K562 (cell line): Measurements from ENCODE around the gene URM1. TPM values are rescaled to one million over a fixed set of nuclear protein-coding genes. Genes with fewer than 3 reads are reported as not detected.

ENCODE experiments used
- ATAC-seq: fragments of 200-7000 bp; cut with Tn5 transposase; 3 replicates; pipeline ENCODE4 v1.9.1; 2020; ENCODE audit warnings: moderate library complexity
- BruUV-seq: library from RNA; stranded (reverse); fragments of 400-500 nt; replicated peaks from 2 replicates; lab custom pipeline; 2021; lab: Mats Ljungman, UMichigan
- CTCF ChIA-PET: fragments of 300-600 bp; formaldehyde crosslinking; extraction: SDS; loops from one replicate; lab custom pipeline; 2021; ENCODE audit warnings: low intra/inter-chr PET ratio; lab: Yijun Ruan, JAX
- POLR2A ChIA-PET: fragments of 300-600, 350-650 bp; sonication (Branson Sonifier 250); formaldehyde crosslinking; extraction: SDS; loops from one replicate; lab custom pipeline; 2021; ENCODE audit warnings: antibody characterized with exemption, inconsistent platforms; lab: Yijun Ruan, JAX
- DNase-seq, 4 experiments: peaks; one replicate each; pipeline versions ENCODE4 v3.0.0 to v3.0.0-alpha.2; 2011 to 2018; ENCODE audit warnings: low spot score in 3 of 4, mixed read lengths in 3 of 4; ENCODE audit errors: extremely low read depth in 1 of 4
- FAIRE-seq: peaks from 2 replicates; lab custom pipeline; 2011; peaks lifted over from hg19 to GRCh38; lab: Jason Lieb, UNC
- H2AFZ ChIP-seq: 2 replicates; pipeline ENCODE4 v1.6.0; 2011; ENCODE audit warnings: low read depth, low read length, control low read depth, inconsistent platforms
- H3K27ac ChIP-seq: fragments of 200-600 bp; 3 replicates; pipeline ENCODE4 v1.8.0; 2011; ENCODE audit warnings: low read depth, mild to moderate bottlenecking, control low read depth, inconsistent platforms, low read length, moderate library complexity, mixed read lengths; ENCODE audit errors: extremely low read depth
- H3K27me3 ChIP-seq, 2 experiments: fragments of 300-600 bp in 1 of 2; 2 replicates in 1 of 2; 3 replicates in 1 of 2; pipeline versions ENCODE4 v1.6.0 to v1.8.0; 2011; ENCODE audit warnings: inconsistent platforms in 2 of 2, low read length in 2 of 2, mild to moderate bottlenecking in 1 of 2, mixed read lengths in 1 of 2, moderate library complexity in 1 of 2; ENCODE audit not compliant: control insufficient read depth in 2 of 2, insufficient read depth in 2 of 2
- H3K36me3 ChIP-seq: fragments of 300-600 bp; 3 replicates; pipeline ENCODE4 v1.8.0; 2011; ENCODE audit warnings: mild to moderate bottlenecking, low read length, inconsistent platforms; ENCODE audit not compliant: control insufficient read depth, insufficient read depth
- H3K4me1 ChIP-seq, 2 experiments: fragments of 200-600 bp in 1 of 2; replicated peaks in 1 of 2; 2 replicates in 1 of 2; 3 replicates in 1 of 2; pipeline versions ENCODE4 v1.5.1 to v1.8.0; 2011; ENCODE audit warnings: inconsistent platforms in 2 of 2, low read length in 2 of 2, mild to moderate bottlenecking in 1 of 2, mixed read lengths in 1 of 2, moderate library complexity in 1 of 2; ENCODE audit not compliant: control insufficient read depth in 2 of 2, insufficient read depth in 2 of 2
- H3K4me2 ChIP-seq: 2 replicates; pipeline ENCODE4 v1.6.1; 2011; ENCODE audit warnings: low read length, control low read depth, inconsistent platforms, mixed read lengths; ENCODE audit not compliant: insufficient read depth
- H3K4me3 ChIP-seq: fragments of 200-600 bp; sonication (generic), shearing (Covaris generic); 2 replicates; pipeline ENCODE4 v1.5.1; 2016; ENCODE audit warnings: control low read depth, inconsistent platforms
- H3K79me2 ChIP-seq: fragments of 200-600 bp; 3 replicates; pipeline ENCODE4 v1.8.0; 2011; ENCODE audit warnings: low read length, inconsistent platforms; ENCODE audit not compliant: control insufficient read depth, insufficient read depth
- H3K9ac ChIP-seq, 2 experiments: 2 replicates each; pipeline versions ENCODE4 v1.6.0 to v1.6.1; 2011; ENCODE audit warnings: low read depth in 2 of 2, low read length in 2 of 2, control low read depth in 1 of 2, inconsistent platforms in 1 of 2, mild to moderate bottlenecking in 1 of 2, mixed read lengths in 1 of 2; ENCODE audit not compliant: insufficient read depth in 1 of 2
- H3K9me1 ChIP-seq: one replicate; pipeline ENCODE4 v1.6.0; 2011; ENCODE audit warnings: inconsistent platforms, mild to moderate bottlenecking, low read length, moderate library complexity; ENCODE audit not compliant: control insufficient read depth, insufficient read depth
- H3K9me3 ChIP-seq: replicated peaks from 2 replicates; pipeline ENCODE4 v1.5.1; 2011; ENCODE audit warnings: low read depth, low read length, inconsistent platforms; ENCODE audit not compliant: control insufficient read depth, insufficient read depth
- H4K20me1 ChIP-seq: replicated peaks from 2 replicates; pipeline ENCODE4 v1.6.1; 2011; ENCODE audit warnings: low read length, inconsistent platforms, mixed read lengths; ENCODE audit not compliant: control insufficient read depth, insufficient read depth
- FOSL1 ChIP-seq: fragments of 200-800 bp; sonication (Bioruptor generic); conservative IDR thresholded peaks from 2 replicates; pipeline ENCODE4 v1.6.1; 2016; ENCODE audit warnings: missing genetic modification characterization, missing compliant biosample characterization
- FOXJ2 ChIP-seq: fragments of 200-800 bp; sonication (Bioruptor generic); IDR thresholded peaks from 2 replicates; pipeline ENCODE4 v1.6.1; 2016; ENCODE audit warnings: missing genetic modification characterization, missing compliant biosample characterization
- GTF2E2 ChIP-seq: fragments of 200-800 bp; sonication (Bioruptor generic); IDR thresholded peaks from 2 replicates; pipeline ENCODE4 v1.6.1; 2016; ENCODE audit warnings: missing genetic modification characterization, missing compliant biosample characterization
- HDAC1 ChIP-seq, 2 experiments: fragments of 450-650 bp; IDR thresholded peaks; 2 replicates each; pipeline ENCODE4 v1.6.1; 2016 to 2017; ENCODE audit warnings: inconsistent platforms in 1 of 2, mild to moderate bottlenecking in 1 of 2, moderate library complexity in 1 of 2
- HDAC2 ChIP-seq: fragments of 450-650 bp; IDR thresholded peaks from 2 replicates; pipeline ENCODE4 v1.6.1; 2016; ENCODE audit warnings: mild to moderate bottlenecking
- IRF2 ChIP-seq: sonication (generic); formaldehyde crosslinking; IDR thresholded peaks from 2 replicates; pipeline ENCODE4 v1.8.1; 2022; ENCODE audit warnings: mild to moderate bottlenecking, missing genetic modification reagents
- NFXL1 ChIP-seq: fragments of 450-650 bp; formaldehyde crosslinking; IDR thresholded peaks from 2 replicates; pipeline ENCODE4 v1.4.0; 2021; ENCODE audit warnings: mild to moderate bottlenecking
- NKRF ChIP-seq: fragments of 450-650 bp; IDR thresholded peaks from 2 replicates; pipeline ENCODE4 v1.6.1; 2016; ENCODE audit warnings: borderline replicate concordance
- NR1H2 ChIP-seq: sonication (generic); formaldehyde crosslinking; IDR thresholded peaks from 2 replicates; pipeline ENCODE4 v1.4.0; 2020; ENCODE audit warnings: mild to moderate bottlenecking, missing genetic modification reagents
- PHF20 ChIP-seq: fragments of 450-650 bp; IDR thresholded peaks from 2 replicates; pipeline ENCODE4 v1.6.1; 2018; ENCODE audit not compliant: partially characterized antibody
- PREB ChIP-seq: sonication (generic); formaldehyde crosslinking; IDR thresholded peaks from 2 replicates; pipeline ENCODE4 v1.8.1; 2023; ENCODE audit warnings: mild to moderate bottlenecking, missing genetic modification reagents
- RBBP5 ChIP-seq: fragments of 200-600 bp; sonication (generic); IDR thresholded peaks from 2 replicates; pipeline ENCODE4 v1.6.1; 2012; ENCODE audit warnings: borderline replicate concordance, mild to moderate bottlenecking, low read length, control low read depth, inconsistent platforms; ENCODE audit not compliant: insufficient read depth, poor library complexity, severe bottlenecking
- SAP30 ChIP-seq: fragments of 200-600 bp; sonication (generic); IDR thresholded peaks from 2 replicates; pipeline ENCODE4 v1.6.1; 2012; ENCODE audit warnings: borderline replicate concordance, low read depth, mild to moderate bottlenecking, moderate library complexity, low read length, control low read depth, inconsistent platforms; ENCODE audit not compliant: insufficient read depth, poor library complexity, severe bottlenecking
- SIN3A ChIP-seq, 2 experiments: fragments of 150-350 bp in 1 of 2; IDR thresholded peaks; 2 replicates each; pipeline ENCODE4 v1.6.1; 2011 to 2016; ENCODE audit warnings: borderline replicate concordance in 2 of 2, low read depth in 2 of 2, low read length in 2 of 2, mild to moderate bottlenecking in 2 of 2, moderate library complexity in 2 of 2; ENCODE audit not compliant: control insufficient read depth in 1 of 2
- TOE1 ChIP-seq, 2 experiments: fragments of 450-650 bp in 1 of 2; sonication (generic) in 1 of 2; formaldehyde crosslinking in 1 of 2; IDR thresholded peaks; 2 replicates each; pipeline versions ENCODE4 v1.7.1 to v1.8.0; 2016 to 2022; ENCODE audit warnings: borderline replicate concordance in 2 of 2, mild to moderate bottlenecking in 2 of 2, antibody characterized with exemption in 1 of 2, inconsistent platforms in 1 of 2, low read depth in 1 of 2, missing genetic modification reagents in 1 of 2, moderate library complexity in 1 of 2
- ZFPM2 ChIP-seq: fragments of 250-450 bp; sonication (Bioruptor Pico); IDR thresholded peaks from 2 replicates; pipeline ENCODE4 v1.5.1; 2022; ENCODE audit warnings: mild to moderate bottlenecking
- ZNF274 ChIP-seq: IDR thresholded peaks from 2 replicates; pipeline ENCODE4 v1.6.1; 2011; ENCODE audit warnings: low read depth, mild to moderate bottlenecking, low read length, moderate library complexity, borderline replicate concordance
- ZNF354B ChIP-seq: fragments of 250-450 bp; sonication (Bioruptor Pico); IDR thresholded peaks from 2 replicates; pipeline ENCODE4 v1.4.0; 2020
- WGBS: fragments of 100-300 bp; shearing (Covaris generic); methylation state at CpG from one replicate; pipeline ENCODE4 v1.1.6; 2016; ENCODE audit warnings: low coverage, mixed read lengths; ENCODE audit not compliant: insufficient coverage; ENCODE audit errors: missing lambda C conversion rate; 5-methylcytosine and 5-hydroxymethylcytosine counted together
- in situ Hi-C: fragments of 300-500 bp; cut with MboI; formaldehyde crosslinking; loops from 4 replicates; pipeline ENCODE4 v1.15.0; 2018; ENCODE audit warnings: inconsistent platforms, mixed read lengths
- intact Hi-C: fragments of 100-400 bp; cut with micrococcal nuclease; formaldehyde crosslinking; loops from 2 replicates; pipeline ENCODE4 v1.14.2; 2022
- polyA plus RNA-seq, 8 experiments: library from polyadenylated mRNA; depleted of rRNA in 4 of 8; stranded (reverse) in 5 of 8; unstranded in 3 of 8; fragments of >200 nt; fragmentation: Nextera tagmentation in 2 of 8; fragmentation: Illumina TruSeq in 1 of 8; extraction: Ambion mirVana in 2 of 8; extraction: Trizol in 1 of 8; gene quantifications; 2 replicates each; pipeline versions ENCODE4 v1.2.1 to v1.2.3, GENCODE V29; 2011 to 2014; ENCODE audit warnings: inconsistent platforms in 1 of 8, missing spikeins in 1 of 8
- total RNA-seq, 7 experiments: library from RNA; depleted of rRNA in 6 of 7; stranded (reverse); fragments of >200 nt in 6 of 7; fragmentation: Illumina TruSeq in 2 of 7; extraction: Trizol in 2 of 7; gene quantifications; 2 replicates each; pipeline versions ENCODE4 v1.2.1 to v1.2.3, GENCODE V29; 2011 to 2021; ENCODE audit warnings: low replicate concordance in 1 of 7

The URM1 gene
- total and polyA plus RNA-seq, 9 of the 15 experiments (the other 6 are each of a cell fraction or from before 2014, with no cell fraction given): 10.1 to 88.9 (median 53.3) TPM

DNA sequence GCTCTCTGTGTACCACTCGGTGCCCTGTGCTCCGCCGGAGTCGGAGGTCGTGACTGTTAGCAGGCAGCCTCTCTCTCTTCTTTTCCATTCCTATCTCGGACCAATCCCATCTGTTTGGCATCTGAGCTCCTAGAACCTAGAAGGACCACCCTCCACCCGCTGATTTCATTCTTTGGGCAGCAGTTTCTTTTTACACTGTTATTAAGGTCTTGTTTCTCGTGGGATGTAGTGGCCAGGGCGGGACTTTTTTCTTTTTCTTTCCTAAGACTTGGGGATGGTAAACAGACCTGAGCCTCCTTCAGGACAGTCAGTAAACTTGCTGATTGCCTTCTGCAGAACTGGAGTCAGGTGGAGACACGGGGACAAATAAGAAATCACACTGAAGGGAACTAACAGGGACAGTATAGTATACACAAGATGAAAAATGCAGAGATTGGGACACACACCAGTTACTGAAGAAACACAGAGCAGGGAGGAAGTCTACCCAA, 500 bp downstream of the URM1 start:
- ATAC-seq: no peak
- peak overlapping the region; percentile 83 to 96 for H3K9ac ChIP-seq
- 0% methylated on average over 10 of the region's 10 CpGs for WGBS
- H3K27ac ChIP-seq: peak overlapping the region; percentile 75
- peaks cover 53% of the 10 kb centered on the region for H3K79me2 ChIP-seq
- H3K4me2 ChIP-seq: peak overlapping the region; percentile 96
- CTCF ChIA-PET: no interaction called here
- intact Hi-C loops: no loop called here
- POLR2A ChIA-PET: interaction anchor here (0.6 to 2.2 kb wide), 8 partner anchors 10 to 559 kb away, joined by 3 to 11 read pairs (median 4); no protein-coding TSS in a partner anchor
- peak overlapping the region; percentile 76 for H2AFZ ChIP-seq
- no peaks in the 10 kb centered on the region for H4K20me1 ChIP-seq
- H3K9me1 ChIP-seq: no peaks in the 10 kb centered on the region
- no peak for DNase-seq
- H3K27me3 ChIP-seq: no peaks in the 10 kb centered on the region
- in situ Hi-C loops: loop anchor here (25.0 kb wide), 1 partner anchor 609 kb away; no protein-coding TSS in a partner anchor
- H3K4me1 ChIP-seq: peaks cover 13 to 14% of the 10 kb centered on the region in 2 experiments
- no peak for FAIRE-seq
- H3K9me3 ChIP-seq: no peaks in the 10 kb centered on the region
- H3K4me3 ChIP-seq: peak overlapping the region; percentile 84
- H3K36me3 ChIP-seq: peaks cover 24% of the 10 kb centered on the region
- BruUV-seq: TSS peak; percentile 86
- TF ChIP-seq GTF2E2: 0 out of 2 replicates have a peak, but pooled peaks have one; percentile 5
- peak; percentile 11 for TF ChIP-seq RBBP5
- TF ChIP-seq ZNF274: no peak
- TF ChIP-seq IRF2 (CRISPR knock-in tag): no peak
- no peak for TF ChIP-seq ZNF354B (CRISPR knock-in tag)
- peak; percentile 1 for TF ChIP-seq PHF20
- TF ChIP-seq NR1H2 (CRISPR knock-in tag): no peak
- 0 out of 4 replicates have a peak, but pooled peaks of 1 of the 2 experiments have one; percentile 6 for TF ChIP-seq HDAC1 (IDR thresholded peaks at IDR 0.05)
- peak; percentile 7; the same call in 1 of the 2 replicates for TF ChIP-seq FOSL1 (tag)
- TF ChIP-seq HDAC2: peak; percentile 5; the same call in 1 of the 2 replicates
- 0 out of 4 replicates have a peak, but pooled peaks of 1 of the 2 experiments have one; percentile 33 for TF ChIP-seq SIN3A (IDR thresholded peaks at IDR 0.05; ENCODE audit: borderline replicate concordance in 2 of 2, control insufficient read depth in 1 of 2, low read depth in 2 of 2, low read length in 2 of 2)
- TF ChIP-seq NKRF: 0 out of 2 replicates have a peak, but pooled peaks have one; percentile 66
- no peak for TF ChIP-seq FOXJ2
- TF ChIP-seq SAP30: peak; percentile 56
- TF ChIP-seq TOE1 (IDR thresholded peaks at IDR 0.05; ENCODE audit: borderline replicate concordance): no peak
- TF ChIP-seq TOE1 (CRISPR knock-in tag; IDR thresholded peaks at IDR 0.05; ENCODE audit: borderline replicate concordance, low read depth): peak; percentile 1; the same call in 1 of the 2 replicates
- TF ChIP-seq ZFPM2: no peak
- 0 out of 2 replicates have a peak, but pooled peaks have one; percentile 56 for TF ChIP-seq PREB (CRISPR knock-in tag)
- no peak for TF ChIP-seq NFXL1 (CRISPR knock-in tag)
